Measurements from ENCODE around the gene MAGIX. TPM values are rescaled to one million over a fixed set of nuclear protein-coding genes. Genes with fewer than 3 reads are reported as not detected.

MAGIX gene
- total RNA-seq, 1 experiment from 2014 or later: 1.9 TPM

DNA sequence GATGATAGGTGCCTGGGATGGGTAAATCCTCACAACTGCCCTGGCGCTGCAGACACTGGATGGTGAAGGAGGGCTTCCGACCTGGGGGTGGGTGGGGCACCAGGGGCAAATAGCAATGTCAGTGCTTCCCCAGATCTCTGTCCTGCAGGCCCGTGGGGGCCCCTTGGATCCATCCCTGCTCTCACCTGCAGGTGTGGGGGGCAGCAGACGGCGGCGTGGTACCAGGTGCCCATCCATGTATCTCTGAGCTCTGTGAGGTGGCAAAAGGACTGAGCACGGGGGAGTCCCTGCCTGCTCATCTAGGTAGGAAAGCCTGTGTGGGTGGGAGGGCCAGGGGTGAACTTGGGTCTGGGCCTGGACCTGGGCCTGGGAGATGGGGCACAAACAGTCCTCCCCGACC lies 44.0 kb downstream of the MAGIX start:
- no peaks in the 10 kb centered on the region for H3K23me2 ChIP-seq (ENCODE audit: insufficient read length, low read depth, low read length, poor library complexity, severe bottlenecking)
- H3K9me3 Mint-ChIP-seq: peaks cover 58 to 83% of the 10 kb centered on the region in 2 experiments
- H3K36me3 Mint-ChIP-seq (ENCODE audit: insufficient read depth in 1 of 3, low read depth in 3 of 3): peaks cover 0 to 6% (median 4%) of the 10 kb centered on the region in 3 experiments; a peak in 2 of 7 replicates
- WGBS (ENCODE audit: extremely low coverage, insufficient read length, low lambda C conversion rate): no CpG with 5 or more reads among the region's 8 CpGs
- peaks cover 0 to 18% of the 10 kb centered on the region in 2 experiments; a peak in 2 of 4 replicates for H3K4me1 Mint-ChIP-seq
- DNase-seq: no peak
- H4K5ac ChIP-seq (ENCODE audit: insufficient read length, low read depth, low read length): no peak overlapping the region
- H3K56ac ChIP-seq (ENCODE audit: insufficient read length, low read depth, low read length): no peak overlapping the region
- TF ChIP-seq, protein P1, sequence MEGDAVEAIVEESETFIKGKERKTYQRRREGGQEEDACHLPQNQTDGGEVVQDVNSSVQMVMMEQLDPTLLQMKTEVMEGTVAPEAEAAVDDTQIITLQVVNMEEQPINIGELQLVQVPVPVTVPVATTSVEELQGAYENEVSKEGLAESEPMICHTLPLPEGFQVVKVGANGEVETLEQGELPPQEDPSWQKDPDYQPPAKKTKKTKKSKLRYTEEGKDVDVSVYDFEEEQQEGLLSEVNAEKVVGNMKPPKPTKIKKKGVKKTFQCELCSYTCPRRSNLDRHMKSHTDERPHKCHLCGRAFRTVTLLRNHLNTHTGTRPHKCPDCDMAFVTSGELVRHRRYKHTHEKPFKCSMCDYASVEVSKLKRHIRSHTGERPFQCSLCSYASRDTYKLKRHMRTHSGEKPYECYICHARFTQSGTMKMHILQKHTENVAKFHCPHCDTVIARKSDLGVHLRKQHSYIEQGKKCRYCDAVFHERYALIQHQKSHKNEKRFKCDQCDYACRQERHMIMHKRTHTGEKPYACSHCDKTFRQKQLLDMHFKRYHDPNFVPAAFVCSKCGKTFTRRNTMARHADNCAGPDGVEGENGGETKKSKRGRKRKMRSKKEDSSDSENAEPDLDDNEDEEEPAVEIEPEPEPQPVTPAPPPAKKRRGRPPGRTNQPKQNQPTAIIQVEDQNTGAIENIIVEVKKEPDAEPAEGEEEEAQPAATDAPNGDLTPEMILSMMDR (conservative IDR thresholded peaks at IDR 0.05): no peak
- no peak overlapping the region for H2BK12ac ChIP-seq (ENCODE audit: insufficient read length, low read depth, low read length)
- H3K18ac ChIP-seq (ENCODE audit: insufficient read length, low read depth, low read length): no peak overlapping the region
- H3K27me3 Mint-ChIP-seq (ENCODE audit: low read depth): peaks cover 4% of the 10 kb centered on the region
- no peak overlapping the region for H2AK5ac ChIP-seq (ENCODE audit: insufficient read length, low read length)
- H4K20me1 ChIP-seq (ENCODE audit: control insufficient read depth, insufficient read depth, insufficient read length): no peaks in the 10 kb centered on the region
- H3K27ac ChIP-seq (ENCODE audit: insufficient read length, low read depth, low read length): no peak overlapping the region
- H2BK15ac ChIP-seq (ENCODE audit: low read depth, low read length): no peak overlapping the region
- no peak overlapping the region for H3K23ac ChIP-seq (ENCODE audit: insufficient read length, low read depth, low read length)
- H3K27ac Mint-ChIP-seq: no peak overlapping the region
- no peak overlapping the region for H2BK5ac ChIP-seq (ENCODE audit: insufficient read length, low read length)
- no peak overlapping the region for H3K4me3 Mint-ChIP-seq
- no peak overlapping the region for H4K91ac ChIP-seq (ENCODE audit: insufficient read length, low read depth, low read length)
- no peaks in the 10 kb centered on the region for H3K4me1 ChIP-seq (ENCODE audit: insufficient read depth, low read length)
- H3K4ac ChIP-seq (ENCODE audit: low read depth, low read length): no peak overlapping the region
- H2BK20ac ChIP-seq (ENCODE audit: low read depth, low read length, poor library complexity, severe bottlenecking): no peak overlapping the region
- H3K79me1 ChIP-seq (ENCODE audit: insufficient read depth, low read depth, low read length, poor library complexity, severe bottlenecking): no peaks in the 10 kb centered on the region
- no peaks in the 10 kb centered on the region for H3K79me2 ChIP-seq (ENCODE audit: insufficient read depth, low read length)
- H3K27me3 ChIP-seq (ENCODE audit: insufficient read depth, low read length): no peaks in the 10 kb centered on the region
- no peak overlapping the region for H3K9ac ChIP-seq (ENCODE audit: extremely low read depth, insufficient read length, low read length)
- no peak overlapping the region for H3T11ph ChIP-seq (ENCODE audit: low read length)
- H2BK120ac ChIP-seq (ENCODE audit: low read depth, low read length, poor library complexity, severe bottlenecking): no peak overlapping the region
- no peak overlapping the region for H4K8ac ChIP-seq (replicated peaks; ENCODE audit: insufficient read length, low read depth, low read length)
- no peak overlapping the region for H2AFZ ChIP-seq (ENCODE audit: low read length)
- H3K9me3 ChIP-seq (ENCODE audit: control insufficient read depth, low read depth, low read length): peaks cover 22% of the 10 kb centered on the region
- no peak overlapping the region for H3K14ac ChIP-seq (ENCODE audit: insufficient read depth, low read length)
- no peak overlapping the region for H3K4me2 ChIP-seq (ENCODE audit: insufficient read depth, insufficient read length, low read length)

Data from H9 (cell line).